SK-MEL-5 (cell line): ENCODE measurements around the gene DOCK7. TPM values are rescaled to one million over a fixed set of nuclear protein-coding genes. Genes with fewer than 3 reads are reported as not detected.
"Not testable (repeated sequence)": the region's sequence is repeated elsewhere in the genome, so short reads cannot be mapped to it uniquely, and the experiment has no call there.

Experiments
- DNase-seq: peaks from one replicate; pipeline ENCODE4 v3.0.0-alpha.2; 2016; ENCODE audit warnings: low read depth, low spot score
- in situ Hi-C: cut with HindIII; loops from 2 replicates; pipeline ENCODE4 v1.10.0; 2016; ENCODE audit warnings: low sequenced_read_pairs, high pct_unique_total_duplicates, low pct_unique_long_range_greater_than_20kb
- polyA plus RNA-seq, 2 experiments: library from polyadenylated mRNA; depleted of rRNA; stranded (reverse); fragments of >200 nt; gene quantifications; 2 replicates each; pipeline ENCODE4 v1.2.3, GENCODE V29; 2015
- total RNA-seq: library from RNA; depleted of rRNA; stranded (reverse); fragments of >200 nt; shearing (Covaris generic); gene quantifications from 2 replicates; pipeline ENCODE4 v1.2.3, GENCODE V29; 2014; rRNA removed

Gene DOCK7, protein sequence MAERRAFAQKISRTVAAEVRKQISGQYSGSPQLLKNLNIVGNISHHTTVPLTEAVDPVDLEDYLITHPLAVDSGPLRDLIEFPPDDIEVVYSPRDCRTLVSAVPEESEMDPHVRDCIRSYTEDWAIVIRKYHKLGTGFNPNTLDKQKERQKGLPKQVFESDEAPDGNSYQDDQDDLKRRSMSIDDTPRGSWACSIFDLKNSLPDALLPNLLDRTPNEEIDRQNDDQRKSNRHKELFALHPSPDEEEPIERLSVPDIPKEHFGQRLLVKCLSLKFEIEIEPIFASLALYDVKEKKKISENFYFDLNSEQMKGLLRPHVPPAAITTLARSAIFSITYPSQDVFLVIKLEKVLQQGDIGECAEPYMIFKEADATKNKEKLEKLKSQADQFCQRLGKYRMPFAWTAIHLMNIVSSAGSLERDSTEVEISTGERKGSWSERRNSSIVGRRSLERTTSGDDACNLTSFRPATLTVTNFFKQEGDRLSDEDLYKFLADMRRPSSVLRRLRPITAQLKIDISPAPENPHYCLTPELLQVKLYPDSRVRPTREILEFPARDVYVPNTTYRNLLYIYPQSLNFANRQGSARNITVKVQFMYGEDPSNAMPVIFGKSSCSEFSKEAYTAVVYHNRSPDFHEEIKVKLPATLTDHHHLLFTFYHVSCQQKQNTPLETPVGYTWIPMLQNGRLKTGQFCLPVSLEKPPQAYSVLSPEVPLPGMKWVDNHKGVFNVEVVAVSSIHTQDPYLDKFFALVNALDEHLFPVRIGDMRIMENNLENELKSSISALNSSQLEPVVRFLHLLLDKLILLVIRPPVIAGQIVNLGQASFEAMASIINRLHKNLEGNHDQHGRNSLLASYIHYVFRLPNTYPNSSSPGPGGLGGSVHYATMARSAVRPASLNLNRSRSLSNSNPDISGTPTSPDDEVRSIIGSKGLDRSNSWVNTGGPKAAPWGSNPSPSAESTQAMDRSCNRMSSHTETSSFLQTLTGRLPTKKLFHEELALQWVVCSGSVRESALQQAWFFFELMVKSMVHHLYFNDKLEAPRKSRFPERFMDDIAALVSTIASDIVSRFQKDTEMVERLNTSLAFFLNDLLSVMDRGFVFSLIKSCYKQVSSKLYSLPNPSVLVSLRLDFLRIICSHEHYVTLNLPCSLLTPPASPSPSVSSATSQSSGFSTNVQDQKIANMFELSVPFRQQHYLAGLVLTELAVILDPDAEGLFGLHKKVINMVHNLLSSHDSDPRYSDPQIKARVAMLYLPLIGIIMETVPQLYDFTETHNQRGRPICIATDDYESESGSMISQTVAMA (N-terminal part only)
- 87.2 and 109 TPM in 2 replicates for total RNA-seq
- polyA plus RNA-seq (2015; cell fraction: cytosol; rRNA removed), result 48.4 and 54.4 TPM in 2 replicates
- 48.3 and 84.2 TPM in 2 replicates for polyA plus RNA-seq (2015; cell fraction: nucleus; rRNA removed)

DNA sequence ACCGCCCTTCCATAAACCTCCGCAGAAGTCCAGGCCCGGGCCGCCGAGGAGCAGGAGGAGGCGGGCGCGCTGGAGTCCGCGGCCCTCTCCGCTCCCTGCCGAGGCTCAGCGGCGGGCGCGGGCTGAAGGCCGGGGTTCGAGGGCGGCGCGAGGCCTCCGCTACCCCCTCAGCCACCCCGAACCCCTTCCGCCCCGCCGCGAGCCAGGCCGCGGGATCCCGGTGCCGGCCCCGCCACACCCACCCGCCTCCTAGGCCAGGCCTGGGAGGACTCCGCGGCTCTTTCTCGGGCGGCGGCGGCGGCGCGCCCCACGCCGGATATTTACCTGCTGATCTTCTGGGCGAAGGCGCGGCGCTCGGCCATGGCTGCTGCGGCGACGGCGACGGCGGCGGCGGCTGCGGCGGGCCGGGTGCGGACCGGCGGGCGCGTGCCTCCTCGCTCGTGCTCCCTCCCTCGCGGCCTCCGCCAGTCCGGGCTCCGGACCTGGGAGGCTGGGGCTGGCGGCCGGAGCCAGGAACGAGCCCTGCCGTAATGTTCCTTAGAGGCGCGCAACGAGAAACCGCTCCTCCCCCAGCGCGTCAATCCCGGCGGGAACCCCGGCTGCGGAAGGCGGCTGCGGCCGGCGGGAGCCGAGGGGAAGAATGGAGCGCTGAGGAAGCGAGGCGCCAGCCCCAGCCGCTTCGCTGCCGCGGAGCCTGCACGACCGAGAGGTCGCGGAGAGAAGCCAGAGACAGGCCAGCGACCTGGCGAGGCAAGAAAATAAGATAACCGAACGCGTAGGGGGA is at the start of gene DOCK7:
DOCK7 (minus strand) TSS at position 484 of the 784 bp plus-strand sequence; CDS start at position 362, 122 bp downstream.
- peak; percentile 77 for DNase-seq
- in situ Hi-C loops, result no loop called here

DNA sequence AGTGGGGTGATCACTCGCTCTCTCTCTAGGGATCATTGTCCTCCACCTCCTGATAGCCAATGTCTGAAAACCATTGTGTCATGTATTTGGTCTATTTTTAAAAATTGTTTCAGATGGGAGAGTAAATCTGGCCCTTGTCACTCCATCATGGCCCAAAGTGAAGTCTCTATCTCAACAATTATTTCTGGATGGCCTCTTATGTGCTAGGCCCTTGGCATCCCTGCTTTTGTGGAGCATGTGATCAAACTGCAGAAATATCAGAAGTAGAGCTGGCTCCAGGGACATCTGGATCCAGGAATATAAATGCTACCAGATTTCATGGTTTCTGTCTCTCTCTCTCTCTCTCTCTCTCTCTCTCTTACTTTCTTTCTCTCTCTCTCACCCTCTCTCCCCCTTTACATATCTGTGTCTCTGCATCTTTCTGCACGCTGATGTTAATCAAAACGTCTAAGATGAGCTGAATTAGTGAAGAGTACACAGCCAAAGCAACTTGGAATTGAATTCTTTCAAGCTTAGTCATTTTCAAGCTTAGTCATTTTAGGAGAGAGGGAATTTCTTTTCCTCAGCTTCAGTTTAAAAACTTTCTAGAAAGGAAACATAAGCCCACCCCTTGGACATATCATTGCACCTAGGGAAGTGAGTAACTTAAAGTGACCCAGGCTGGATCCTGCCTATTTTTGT is 47.4 kb upstream of the DOCK7 start:
- in situ Hi-C loops, result loop anchor here (10.0 kb wide), 1 partner anchor 101 kb away; no protein-coding TSS in a partner anchor

DNA sequence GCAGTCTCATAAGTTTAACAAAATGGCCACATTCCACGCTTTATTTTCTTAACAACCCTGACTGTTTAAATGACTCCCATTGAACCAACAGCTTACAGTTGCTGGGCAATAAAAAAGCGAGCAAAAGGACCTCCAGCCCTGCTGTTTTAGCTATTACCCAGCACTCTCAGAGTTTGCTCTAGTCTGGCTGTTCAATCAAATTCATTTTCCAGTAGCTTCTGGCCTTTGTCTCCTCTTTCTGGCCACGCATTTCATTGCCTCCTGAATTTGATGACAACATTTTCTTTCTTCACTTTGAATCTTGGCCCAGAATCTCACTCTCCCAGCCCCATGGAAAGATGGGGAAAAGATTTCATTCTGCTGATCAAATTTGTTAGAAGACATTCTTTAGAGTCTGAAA is 44.1 kb upstream of the DOCK7 start:
- in situ Hi-C loops, result loop anchor here (10.0 kb wide), 1 partner anchor 98 kb away; no protein-coding TSS in a partner anchor
- DNase-seq, result peak; percentile 35

More for the DNA sequence above, 47.4 kb upstream of the DOCK7 start:
- no peak for DNase-seq

DNA sequence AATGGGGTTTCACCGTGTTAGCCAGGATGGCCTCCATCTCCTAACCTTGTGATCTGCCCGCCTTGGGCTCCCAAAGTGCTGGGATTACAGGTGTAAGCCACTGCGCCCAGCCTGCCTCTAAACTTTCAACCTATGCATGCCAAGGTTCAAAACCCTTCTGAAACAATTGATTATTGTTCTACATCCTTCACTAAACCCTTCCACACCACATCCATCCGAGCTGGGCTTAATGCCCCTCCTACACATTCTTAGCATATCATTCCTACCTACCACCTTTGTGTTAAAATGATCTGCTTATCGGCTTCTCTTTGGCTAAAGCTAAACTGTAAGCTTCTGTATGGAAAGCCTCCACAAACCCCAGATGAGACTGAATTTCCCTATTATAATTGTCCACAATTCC is 40.8 kb upstream of the DOCK7 start:
- DNase-seq, result no peak
- in situ Hi-C loops, result no loop called here

DNA sequence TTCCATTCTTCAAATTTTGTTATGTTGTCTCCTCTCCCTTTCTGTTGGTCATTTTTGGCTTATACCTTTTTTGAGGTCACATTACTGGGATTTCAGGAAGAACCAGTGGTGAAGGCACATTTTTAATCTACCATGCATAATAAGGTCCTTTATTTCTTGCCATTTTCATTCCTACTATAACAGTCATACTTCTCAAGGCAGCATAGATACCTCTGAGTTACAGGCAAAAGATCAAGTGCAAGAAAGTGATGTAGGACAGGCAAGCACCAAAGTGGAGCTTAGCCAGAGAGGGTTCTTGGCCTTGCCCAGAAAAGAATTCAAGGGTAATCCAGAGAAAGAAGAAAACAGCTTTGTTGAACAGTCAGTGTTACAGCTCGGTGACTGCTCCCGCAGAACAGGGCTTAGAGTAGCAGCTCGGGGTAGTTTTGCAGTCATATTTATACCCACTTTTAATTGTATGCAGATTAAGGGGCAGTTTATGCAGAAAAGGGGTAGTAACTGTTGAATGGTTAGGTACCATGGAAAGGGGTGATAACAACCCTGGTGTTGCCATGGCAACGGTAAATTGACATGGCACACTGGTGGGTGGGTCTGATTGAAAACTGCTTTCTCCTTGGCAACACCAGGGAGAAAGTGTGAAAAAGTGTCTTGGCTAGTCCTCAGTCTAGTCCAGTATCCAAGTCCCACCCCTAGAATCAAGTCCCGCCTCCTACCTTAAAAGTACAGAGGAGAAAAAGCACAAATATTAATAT is 39.6 kb upstream of the DOCK7 start:
- in situ Hi-C loops, result no loop called here
- peak; percentile 28 for DNase-seq

DNA sequence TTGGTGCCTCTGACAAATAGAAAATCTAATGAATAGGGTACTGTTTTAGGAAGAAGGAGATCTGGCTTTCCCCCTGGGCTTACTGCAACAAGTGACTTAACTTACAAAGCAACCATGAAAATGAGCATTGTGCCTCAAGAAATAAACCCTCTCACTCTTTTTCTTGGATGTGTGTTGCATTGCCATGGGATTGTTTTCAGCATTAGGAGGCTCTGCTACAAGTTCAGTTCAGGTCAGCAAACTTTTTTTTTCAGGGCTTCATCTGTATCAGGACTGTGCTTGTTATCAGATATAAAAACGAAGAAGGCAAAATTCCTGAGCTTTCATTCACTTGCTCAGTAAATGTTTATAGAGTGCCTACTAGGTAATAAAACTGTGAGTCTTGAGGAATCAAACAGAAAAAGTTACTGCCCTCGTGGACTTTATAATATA is 37.8 kb upstream of the DOCK7 start:
- DNase-seq, result peak; percentile 95
- in situ Hi-C loops, result no loop called here

DNA sequence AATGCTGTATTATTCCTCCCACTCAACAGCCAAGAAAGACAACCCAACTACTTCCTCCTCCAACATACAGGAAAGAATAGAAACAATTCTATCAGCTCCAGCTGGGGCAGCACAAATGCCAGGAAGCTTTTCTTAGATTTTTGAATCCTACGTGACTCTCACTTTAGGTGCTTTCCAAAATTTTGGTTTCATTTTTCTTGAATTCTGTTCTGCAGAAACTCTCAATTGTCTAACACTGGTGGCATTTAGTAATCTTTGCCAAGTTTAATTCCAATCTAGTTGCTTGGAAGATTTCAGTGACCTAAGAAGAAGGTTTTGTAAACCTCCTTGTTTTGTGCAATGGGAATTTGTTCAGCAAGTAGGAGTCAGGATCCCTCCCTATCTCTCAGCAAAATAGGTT is 37.1 kb upstream of the DOCK7 start:
- in situ Hi-C loops, result no loop called here
- peak; percentile 68 for DNase-seq

DNA sequence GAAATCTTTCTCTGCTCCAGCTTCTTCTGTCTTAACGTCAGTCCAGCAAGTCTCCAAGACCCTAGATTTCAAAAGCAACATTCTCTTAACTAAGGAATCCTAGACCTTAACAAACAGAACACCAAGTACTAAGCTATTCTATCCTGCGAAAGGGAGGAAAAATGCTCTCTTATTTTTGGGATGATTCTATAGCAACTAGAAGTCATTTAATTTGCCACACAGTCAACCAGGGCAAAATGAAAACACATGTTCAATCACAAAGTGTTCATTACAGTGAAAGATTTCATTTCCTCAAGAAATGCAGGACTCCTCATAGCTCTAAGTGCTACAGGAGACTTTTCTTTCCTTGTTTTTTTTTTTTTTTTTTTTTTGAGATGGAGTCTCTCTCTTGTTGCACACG is 36.2 kb upstream of the DOCK7 start:
- no peak for DNase-seq
- in situ Hi-C loops, result no loop called here

DNA sequence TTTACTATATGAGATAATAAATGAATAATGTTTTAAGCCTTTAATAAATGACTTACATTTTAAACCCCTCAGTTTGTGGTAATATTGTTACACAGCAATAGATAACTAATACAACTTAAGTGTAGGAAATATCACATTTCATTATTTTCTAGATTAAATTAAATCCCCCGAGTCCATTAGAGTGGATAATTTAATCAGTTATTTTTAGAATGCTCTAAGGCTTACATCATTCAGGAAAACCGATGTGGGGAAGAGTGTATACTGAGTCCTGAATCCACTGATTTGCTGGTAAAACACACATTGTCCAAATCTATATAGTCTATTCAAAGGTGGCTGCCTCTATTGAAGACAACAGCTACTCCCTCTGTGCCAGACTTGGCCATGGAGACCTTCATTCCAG is 35.7 kb upstream of the DOCK7 start:
- DNase-seq, result no peak
- in situ Hi-C loops, result no loop called here

DNA sequence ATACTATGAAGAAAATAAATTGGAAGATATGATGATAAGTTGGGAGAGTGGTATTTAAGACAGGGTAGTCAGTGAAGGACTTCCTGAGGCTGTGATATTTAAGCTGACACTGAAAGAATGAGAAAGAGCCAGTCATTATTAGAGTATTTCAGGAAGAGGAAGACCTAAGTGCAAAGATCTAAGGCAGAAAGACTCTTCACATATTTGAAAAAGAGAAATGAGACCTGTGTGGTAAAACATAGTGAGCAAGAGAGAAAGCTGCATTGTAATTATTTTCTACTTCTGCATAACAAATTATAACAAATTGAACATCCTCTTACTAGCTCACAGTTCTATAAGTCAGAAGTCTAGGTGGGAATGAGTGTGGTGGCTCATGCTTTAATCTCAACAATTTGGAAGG is 34.6 kb upstream of the DOCK7 start:
- in situ Hi-C loops, result no loop called here
- DNase-seq, result no peak

DNA sequence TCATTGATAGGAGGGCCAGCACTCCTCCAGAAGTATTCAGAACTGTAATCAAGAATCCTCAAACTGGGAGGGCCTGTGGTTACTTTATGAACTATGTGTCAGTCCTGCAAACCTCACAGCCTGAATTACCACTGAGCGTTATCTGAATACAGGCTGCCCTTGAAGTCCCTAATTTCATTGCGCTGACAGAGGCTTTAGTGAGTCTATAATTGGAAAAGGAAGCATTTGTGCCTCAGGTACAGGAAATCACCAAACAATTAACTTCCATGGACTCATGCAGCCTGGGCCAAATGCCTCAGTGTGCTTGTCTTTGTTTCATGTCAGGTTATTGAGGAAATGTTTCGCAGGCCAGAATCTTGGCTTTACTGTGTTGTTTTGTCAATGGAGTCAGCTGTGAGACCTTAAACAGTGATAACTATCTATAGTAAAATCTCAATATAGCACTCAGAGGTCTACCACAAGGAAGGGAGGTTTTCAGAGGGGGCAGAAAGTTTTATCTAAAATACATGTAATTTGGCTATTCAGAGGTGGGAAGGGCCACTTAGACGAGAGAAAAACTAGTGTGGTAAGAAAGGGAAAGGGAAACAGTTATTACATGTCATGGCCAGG is 32.9 kb upstream of the DOCK7 start:
- in situ Hi-C loops, result no loop called here
- DNase-seq, result peak; percentile 43

DNA sequence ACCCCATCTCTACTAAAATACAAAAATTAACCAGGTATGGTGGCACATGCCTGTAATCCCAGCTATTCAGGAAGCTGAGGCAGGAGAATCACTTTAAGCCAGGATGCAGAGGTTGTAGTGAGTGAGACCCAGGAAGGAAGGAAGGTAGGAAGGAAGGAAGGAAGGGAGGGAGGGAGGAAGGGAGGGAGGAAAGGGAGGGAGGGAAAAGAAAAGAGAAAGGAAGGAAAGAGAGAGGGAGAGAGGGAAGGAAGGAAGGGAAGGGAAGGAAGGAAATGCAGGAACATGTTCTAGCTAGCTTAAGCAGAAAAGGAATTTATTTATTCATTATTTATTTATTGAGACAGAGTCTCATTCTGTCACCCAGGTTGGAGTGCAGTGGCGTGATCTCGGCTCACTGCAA is 30.2 kb upstream of the DOCK7 start:
- DNase-seq, in situ Hi-C loops: not testable (repeated sequence)

DNA sequence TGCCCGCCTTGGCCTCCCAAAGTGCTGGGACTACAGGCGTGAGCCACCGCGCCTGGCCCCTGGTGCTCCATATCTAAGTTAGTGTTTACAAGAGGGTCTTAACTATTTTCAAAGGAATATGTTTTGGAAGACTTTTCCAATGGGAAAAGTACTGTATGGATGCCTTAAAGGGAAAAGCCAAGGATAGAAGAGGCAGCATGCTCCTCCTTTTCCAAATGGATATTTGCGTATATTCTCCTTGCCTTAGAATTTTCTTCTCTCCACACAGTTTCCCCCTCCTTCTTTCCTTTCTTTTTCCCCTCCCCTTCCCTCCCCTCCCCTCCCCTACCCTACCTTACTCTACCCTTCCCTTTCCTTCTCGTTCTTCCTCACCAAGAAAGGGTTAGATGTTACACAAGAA is 29.3 kb upstream of the DOCK7 start:
- DNase-seq, result no peak
- in situ Hi-C loops, result no loop called here

DNA sequence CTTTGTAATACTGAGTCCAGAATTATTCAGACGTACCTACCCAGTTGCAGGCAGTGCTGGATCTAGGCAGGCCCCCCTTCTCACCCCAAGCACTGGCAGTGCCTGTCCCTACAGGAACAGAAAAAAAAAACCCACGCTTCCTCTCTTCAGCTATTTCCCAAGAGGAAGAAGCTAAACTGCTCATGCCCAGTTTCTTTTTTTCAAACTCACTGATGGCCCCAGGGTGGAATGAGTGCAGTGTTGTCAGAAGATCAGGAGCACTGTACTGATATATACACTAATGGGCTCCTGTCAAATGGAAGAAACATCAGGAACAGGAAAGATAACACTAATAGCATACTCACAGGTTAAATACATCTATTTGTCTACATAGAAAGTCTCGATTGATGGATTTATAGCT is 28.2 kb upstream of the DOCK7 start:
- in situ Hi-C loops, result no loop called here
- DNase-seq, result peak; percentile 76
